Loucy (cell line): ENCODE results near the gene TBRG1.

Source experiments
- EZH2phosphoT487 ChIP-seq: fragments of 200-600 bp; IDR thresholded peaks from 2 replicates; pipeline ENCODE4 v1.6.1; 2018; ENCODE audit warnings: antibody characterized with exemption, mild to moderate bottlenecking, moderate library complexity, borderline replicate concordance
- TF ChIP-seq, protein P1 (sequence below): fragments of 200-600 bp; sonication (generic); conservative IDR thresholded peaks from 2 replicates; pipeline ENCODE4 v1.5.1; 2014; ENCODE audit warnings: mild to moderate bottlenecking, antibody characterized with exemption, low read length

DNA sequence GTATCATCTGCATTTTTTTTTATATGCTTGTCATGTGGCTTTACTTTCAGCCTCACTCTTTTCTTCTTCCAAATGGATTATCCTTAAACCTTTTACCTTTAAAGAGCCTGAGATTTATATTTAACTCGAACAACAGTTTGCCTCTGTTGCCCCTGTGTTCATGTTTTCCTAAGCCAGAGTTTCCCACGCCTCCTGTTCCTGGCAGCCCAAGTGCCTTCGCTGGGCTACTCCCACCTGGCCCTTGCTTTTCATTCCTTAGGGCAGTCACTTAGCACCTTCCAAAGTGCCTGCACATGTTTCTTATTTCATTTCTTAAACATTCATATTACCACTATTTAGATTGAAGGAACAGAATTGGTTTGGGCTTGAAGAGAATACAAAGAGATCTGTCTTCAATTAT is 13.3 kb downstream of the TBRG1 start:
- TF ChIP-seq, protein P1, sequence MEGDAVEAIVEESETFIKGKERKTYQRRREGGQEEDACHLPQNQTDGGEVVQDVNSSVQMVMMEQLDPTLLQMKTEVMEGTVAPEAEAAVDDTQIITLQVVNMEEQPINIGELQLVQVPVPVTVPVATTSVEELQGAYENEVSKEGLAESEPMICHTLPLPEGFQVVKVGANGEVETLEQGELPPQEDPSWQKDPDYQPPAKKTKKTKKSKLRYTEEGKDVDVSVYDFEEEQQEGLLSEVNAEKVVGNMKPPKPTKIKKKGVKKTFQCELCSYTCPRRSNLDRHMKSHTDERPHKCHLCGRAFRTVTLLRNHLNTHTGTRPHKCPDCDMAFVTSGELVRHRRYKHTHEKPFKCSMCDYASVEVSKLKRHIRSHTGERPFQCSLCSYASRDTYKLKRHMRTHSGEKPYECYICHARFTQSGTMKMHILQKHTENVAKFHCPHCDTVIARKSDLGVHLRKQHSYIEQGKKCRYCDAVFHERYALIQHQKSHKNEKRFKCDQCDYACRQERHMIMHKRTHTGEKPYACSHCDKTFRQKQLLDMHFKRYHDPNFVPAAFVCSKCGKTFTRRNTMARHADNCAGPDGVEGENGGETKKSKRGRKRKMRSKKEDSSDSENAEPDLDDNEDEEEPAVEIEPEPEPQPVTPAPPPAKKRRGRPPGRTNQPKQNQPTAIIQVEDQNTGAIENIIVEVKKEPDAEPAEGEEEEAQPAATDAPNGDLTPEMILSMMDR, result no peak
- no peak for TF ChIP-seq EZH2phosphoT487
